ENCODE results near the gene FASTKD3. TPM values are rescaled to one million over a fixed set of nuclear protein-coding genes. Genes with fewer than 3 reads are reported as not detected.
"Not testable (repeated sequence)": the region's sequence is repeated elsewhere in the genome, so short reads cannot be mapped to it uniquely, and the experiment has no call there.

FASTKD3 gene
- 10 to 100 TPM in 1 of 4 donors, 1 to 10 TPM in 3; 4.7 to 16.0 (median 8.2) TPM for total RNA-seq

- peak; percentile 86 to 91 for DNase-seq (ENCODE audit: low spot score in 2 of 2)
- Histone ChIP-seq H3K27me3 (no peaks in the 10 kb centered on the region), H3K27ac (peak within 1 kb of the TSS; percentile 78 to 90 (median 83)), H3K4me3 (peak within 1 kb of the TSS; percentile 77 to 100 (median 94)), H3K36me3 (peaks cover 0 to 23% (median 0%) of the 10 kb centered on the region in 3 donors), H3K9me3 (no peaks in the 10 kb centered on the region), H3K4me1 (peaks cover 0 to 63% (median 10%) of the 10 kb centered on the region in 4 donors)
- TF ChIP-seq CTCF (IDR thresholded peaks at IDR 0.05) (peak in 1 of 5 experiments; percentile 56), POLR2A (IDR thresholded peaks at IDR 0.05) (peak; percentile 13 to 59), EP300 (IDR thresholded peaks at IDR 0.05) (peak; percentile 22 to 71)
- WGBS, 2 donors: 0 to 1% methylated on average over 25 to 28 of the region's 83 CpGs
Measured at GRCh38 chr5:7868773-7869473, at the start of gene FASTKD3, which contains the start of gene MTRR. TSS of gene FASTKD3 (minus strand) at chr5:7869031. CDS start at chr5:7868083, 948 bp downstream. TSS of gene MTRR (plus strand) at chr5:7869148. CDS start at chr5:7870795, 1,647 bp downstream.

GRCh38 chr5:7917130-7918123, 48.6 kb upstream of the FASTKD3 start:
- Histone ChIP-seq H3K4me1 (no peaks in the 10 kb centered on the region), H3K27ac (no peak overlapping the region), H3K9me3 (peaks cover 0 to 12% (median 0%) of the 10 kb centered on the region in 4 donors), H3K4me3 (no peak overlapping the region), H3K27me3 (no peaks in the 10 kb centered on the region), H3K36me3 (no peaks in the 10 kb centered on the region)
- WGBS, 2 donors: 47 to 51% methylated on average over 5 of the region's 5 CpGs
- TF ChIP-seq POLR2A (IDR thresholded peaks at IDR 0.05) (no peak), CTCF (IDR thresholded peaks at IDR 0.05) (no peak), EP300 (IDR thresholded peaks at IDR 0.05) (no peak)
- DNase-seq (ENCODE audit: low spot score in 2 of 2): no peak

- peaks cover 0 to 10% (median 0%) of the 10 kb centered on the region in 3 donors for H3K36me3 ChIP-seq
- H3K27ac ChIP-seq: no peak overlapping the region
- H3K27me3 ChIP-seq: no peaks in the 10 kb centered on the region
- TF ChIP-seq EP300 (IDR thresholded peaks at IDR 0.05) (no peak), POLR2A (IDR thresholded peaks at IDR 0.05) (no peak), CTCF (IDR thresholded peaks at IDR 0.05) (no peak)
- no peak for DNase-seq (ENCODE audit: low spot score in 2 of 2)
- H3K9me3 ChIP-seq: peaks cover 0 to 19% (median 0%) of the 10 kb centered on the region in 4 donors
- no peaks in the 10 kb centered on the region for H3K4me1 ChIP-seq
- 74 to 75% methylated on average over 6 of the region's 6 CpGs for WGBS, 2 donors
- no peak overlapping the region for H3K4me3 ChIP-seq
Measured at GRCh38 chr5:7916171-7916804, 47.5 kb upstream of the FASTKD3 start.

- peaks cover 0 to 48% (median 0%) of the 10 kb centered on the region in 3 donors for H3K36me3 ChIP-seq
- not testable (repeated sequence) for DNase-seq (ENCODE audit: low spot score in 2 of 2); H3K4me3 ChIP-seq; H3K27ac ChIP-seq; H3K4me1 ChIP-seq; H3K27me3 ChIP-seq
- H3K9me3 ChIP-seq: peaks cover 0 to 48% (median 6%) of the 10 kb centered on the region in 4 donors
- 53 to 63% methylated on average over 3 of the region's 3 CpGs for WGBS, 2 donors
Measured at GRCh38 chr5:7911429-7911771, 42.6 kb upstream of the FASTKD3 start.

- H3K9me3 ChIP-seq: peaks cover 0 to 48% (median 6%) of the 10 kb centered on the region in 4 donors
- H3K27me3 ChIP-seq: no peaks in the 10 kb centered on the region
- no peak overlapping the region for H3K4me3 ChIP-seq
- no peak overlapping the region for H3K27ac ChIP-seq
- no peaks in the 10 kb centered on the region for H3K4me1 ChIP-seq
- H3K36me3 ChIP-seq: peaks cover 0 to 53% (median 0%) of the 10 kb centered on the region in 3 donors
- TF ChIP-seq CTCF (IDR thresholded peaks at IDR 0.05) (no peak), POLR2A (IDR thresholded peaks at IDR 0.05) (no peak), EP300 (IDR thresholded peaks at IDR 0.05) (no peak)
- 75 to 80% methylated on average over 2 of the region's 2 CpGs for WGBS, 2 donors
- no peak for DNase-seq (ENCODE audit: low spot score in 2 of 2)
Measured at GRCh38 chr5:7910738-7911428, 42.1 kb upstream of the FASTKD3 start.
